ENCODE results near the gene CDC42EP1. TPM values are rescaled to one million over a fixed set of nuclear protein-coding genes. Genes with fewer than 3 reads are reported as not detected.

Gene CDC42EP1
- total RNA-seq, 1 experiment from 2014 or later, result 12.7 TPM

- TF ChIP-seq ZNF671 (CRISPR knock-in tag; IDR thresholded peaks at IDR 0.05) (no peak), ARID4B (CRISPR knock-in tag; IDR thresholded peaks at IDR 0.05; ENCODE audit: borderline replicate concordance) (no peak), CREM (CRISPR knock-in tag; IDR thresholded peaks at IDR 0.05) (no peak), ZNF121 (CRISPR knock-in tag; IDR thresholded peaks at IDR 0.05) (no peak), ZNF423 (CRISPR knock-in tag; IDR thresholded peaks at IDR 0.05) (no peak), ZMAT4 (CRISPR knock-in tag; IDR thresholded peaks at IDR 0.05) (no peak), RORB (CRISPR knock-in tag; IDR thresholded peaks at IDR 0.05) (no peak), MLX (CRISPR knock-in tag; IDR thresholded peaks at IDR 0.05) (no peak), FOXJ3 (CRISPR knock-in tag; IDR thresholded peaks at IDR 0.05; ENCODE audit: borderline replicate concordance) (no peak), ZNF396 (CRISPR knock-in tag; IDR thresholded peaks at IDR 0.05; ENCODE audit: borderline replicate concordance) (no peak), ESRRA (CRISPR knock-in tag; IDR thresholded peaks at IDR 0.05; ENCODE audit: borderline replicate concordance) (0 out of 2 replicates have a peak, but pooled peaks have one; percentile 24), GRHL2 (CRISPR knock-in tag; IDR thresholded peaks at IDR 0.05; ENCODE audit: insufficient replicate concordance, severe bottlenecking) (no peak), ZNF138 (CRISPR knock-in tag; conservative IDR thresholded peaks at IDR 0.05) (no peak), ZNF219 (CRISPR knock-in tag; IDR thresholded peaks at IDR 0.05; ENCODE audit: borderline replicate concordance) (no peak), NFYB (CRISPR knock-in tag; conservative IDR thresholded peaks at IDR 0.05; ENCODE audit: low read depth) (no peak), ZBTB21 (CRISPR knock-in tag; IDR thresholded peaks at IDR 0.05; ENCODE audit: borderline replicate concordance) (no peak), NR3C1 (CRISPR knock-in tag; conservative IDR thresholded peaks at IDR 0.05; ENCODE audit: low read depth) (no peak), JUN (CRISPR knock-in tag; IDR thresholded peaks at IDR 0.05) (no peak), GABPB1 (CRISPR knock-in tag; IDR thresholded peaks at IDR 0.05) (peak; percentile 85), USF1 (CRISPR knock-in tag; IDR thresholded peaks at IDR 0.05) (peak; percentile 6; the same call in 1 of the 2 replicates), TEAD4 (CRISPR knock-in tag; IDR thresholded peaks at IDR 0.05) (peak; percentile 74), SMAD3 (CRISPR knock-in tag; IDR thresholded peaks at IDR 0.05; ENCODE audit: borderline replicate concordance) (no peak), ZNF416 (CRISPR knock-in tag; IDR thresholded peaks at IDR 0.05) (no peak), EMX1 (CRISPR knock-in tag; IDR thresholded peaks at IDR 0.05) (no peak), PRDM15 (CRISPR knock-in tag; IDR thresholded peaks at IDR 0.05) (no peak), HMGA2 (CRISPR knock-in tag; IDR thresholded peaks at IDR 0.05) (no peak)
Measured at GRCh38 chr22:37545703-37546436, 14.4 kb upstream of the CDC42EP1 start (continued).

Data from WTC11 (cell line).